MCF 10A (cell line): ENCODE measurements around the gene TMEM80. TPM values are rescaled to one million over a fixed set of nuclear protein-coding genes. Genes with fewer than 3 reads are reported as not detected.

Source experiments
- BruUV-seq: library from RNA; stranded (reverse); fragments of 400-500 nt; replicated peaks from 2 replicates; lab custom pipeline; 2021; lab: Mats Ljungman, UMichigan
- CTCF ChIA-PET: fragments of 300-600 bp; sonication (Branson Sonifier 250); formaldehyde crosslinking; extraction: SDS; loops from one replicate; lab custom pipeline; 2021; ENCODE audit warnings: antibody characterized with exemption, inconsistent platforms; lab: Yijun Ruan, JAX
- POLR2A ChIA-PET: fragments of 300-600, 350-650 bp; sonication (Branson Sonifier 250); formaldehyde crosslinking; extraction: SDS; loops from one replicate; lab custom pipeline; 2020; ENCODE audit warnings: antibody characterized with exemption, inconsistent platforms; lab: Yijun Ruan, JAX
- DNase-seq: peaks from one replicate; pipeline ENCODE4 v3.0.0-alpha.2; 2018; ENCODE audit not compliant: unreplicated experiment
- H3K27ac Mint-ChIP-seq: one replicate; pipeline ENCODE4 v1.8.0; 2022; ENCODE audit warnings: mild to moderate bottlenecking, low read depth, mixed read lengths; ENCODE audit not compliant: unreplicated experiment
- H3K27me3 Mint-ChIP-seq: one replicate; pipeline ENCODE4 v1.8.0; 2022; ENCODE audit warnings: mixed read lengths; ENCODE audit not compliant: insufficient read depth, unreplicated experiment
- H3K36me3 Mint-ChIP-seq: one replicate; pipeline ENCODE4 v1.8.0; 2022; ENCODE audit warnings: mild to moderate bottlenecking, moderate library complexity, mixed read lengths; ENCODE audit not compliant: insufficient read depth, unreplicated experiment
- H3K4me1 Mint-ChIP-seq: one replicate; pipeline ENCODE4 v1.8.0; 2022; ENCODE audit warnings: mixed read lengths; ENCODE audit not compliant: insufficient read depth, unreplicated experiment
- H3K4me3 Mint-ChIP-seq: one replicate; pipeline ENCODE4 v1.8.0; 2022; ENCODE audit warnings: mild to moderate bottlenecking, moderate library complexity, mixed read lengths; ENCODE audit not compliant: unreplicated experiment
- H3K9me3 Mint-ChIP-seq: one replicate; pipeline ENCODE4 v1.8.0; 2022; ENCODE audit warnings: mixed read lengths; ENCODE audit not compliant: unreplicated experiment
- CTCF ChIP-seq: fragments of 200-600 bp; IDR thresholded peaks from one replicate; pipeline ENCODE4 v1.8.0; 2022; ENCODE audit warnings: antibody characterized with exemption, mild to moderate bottlenecking; ENCODE audit not compliant: unreplicated experiment
- intact Hi-C: fragments of 100-400 bp; cut with micrococcal nuclease; formaldehyde crosslinking; loops from 2 replicates; pipeline ENCODE4 v1.14.1; 2022
- total RNA-seq: library from RNA; stranded (reverse); gene quantifications from 2 replicates; pipeline ENCODE4 v1.2.3, GENCODE V29; 2022

The TMEM80 gene
- total RNA-seq, 1 experiment from 2014 or later = 12.8 TPM

GRCh38 chr11:690738-691633 lies 4.6 kb upstream of the TMEM80 start:
- H3K4me1 Mint-ChIP-seq = peaks cover 17% of the 10 kb centered on the region
- H3K9me3 Mint-ChIP-seq = no peaks in the 10 kb centered on the region
- no peaks in the 10 kb centered on the region for H3K27me3 Mint-ChIP-seq
- TF ChIP-seq CTCF = no peak
- BruUV-seq = no TSS peak
- intact Hi-C loops = no loop called here
- peaks cover 49% of the 10 kb centered on the region for H3K36me3 Mint-ChIP-seq
- peak overlapping the region; percentile 12 for H3K27ac Mint-ChIP-seq
- CTCF ChIA-PET = no interaction called here
- no peak overlapping the region for H3K4me3 Mint-ChIP-seq
- DNase-seq = no peak
- POLR2A ChIA-PET = interaction anchor here (0.6 kb wide), 1 partner anchor 75 kb away, joined by 4 read pairs; no protein-coding TSS in a partner anchor

DNA sequence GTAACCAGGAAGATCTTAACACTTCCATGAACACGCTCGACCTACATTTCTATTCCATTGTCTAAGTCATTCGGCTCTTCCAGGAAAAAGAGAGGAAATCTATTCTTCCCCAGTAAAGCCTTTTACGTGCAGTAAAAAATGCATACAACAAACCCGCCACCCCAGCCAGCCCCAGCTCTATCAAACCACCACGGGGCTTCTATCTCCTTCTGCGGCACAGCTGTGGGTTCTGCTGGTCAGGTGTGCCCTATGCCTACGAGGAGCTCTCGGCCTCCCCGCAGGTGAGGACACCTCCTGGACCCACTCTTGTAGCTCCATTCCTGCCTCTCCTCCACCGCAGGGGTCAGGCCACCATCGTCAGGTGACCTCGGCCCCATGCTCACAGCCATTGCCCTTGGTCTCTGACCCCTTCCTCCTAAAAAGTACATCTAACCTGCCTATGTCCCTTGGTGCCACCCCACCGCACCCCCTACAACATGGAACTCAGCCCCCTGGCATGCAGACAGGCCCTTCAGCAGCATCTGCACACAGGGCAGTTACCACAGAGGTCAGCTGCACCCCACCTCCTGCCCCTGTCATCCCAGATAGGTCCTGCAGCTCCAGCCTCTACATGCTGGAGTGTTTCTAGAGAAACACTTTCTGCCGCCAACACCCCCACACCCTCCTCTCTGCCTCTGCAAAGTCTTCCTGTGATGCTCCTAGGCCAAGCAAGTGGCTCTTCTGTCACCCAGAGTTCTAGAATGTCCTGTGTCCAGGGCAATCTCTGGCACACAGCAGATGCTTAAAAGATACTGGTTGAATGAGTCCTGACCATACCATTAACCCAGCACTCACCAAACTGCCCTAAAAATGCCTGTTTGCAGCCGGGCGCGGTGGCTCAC lies 3.7 kb upstream of the TMEM80 start:
- no TSS peak for BruUV-seq
- Mint-ChIP-seq H3K27me3 (no peaks in the 10 kb centered on the region), H3K4me3 (no peak overlapping the region), H3K36me3 (peaks cover 49% of the 10 kb centered on the region), H3K27ac (no peak overlapping the region), H3K4me1 (peaks cover 17% of the 10 kb centered on the region), H3K9me3 (no peaks in the 10 kb centered on the region)
- TF ChIP-seq CTCF = no peak
- no peak for DNase-seq
- intact Hi-C loops = no loop called here
- ChIA-PET CTCF (no interaction called here), POLR2A (no interaction called here)

DNA sequence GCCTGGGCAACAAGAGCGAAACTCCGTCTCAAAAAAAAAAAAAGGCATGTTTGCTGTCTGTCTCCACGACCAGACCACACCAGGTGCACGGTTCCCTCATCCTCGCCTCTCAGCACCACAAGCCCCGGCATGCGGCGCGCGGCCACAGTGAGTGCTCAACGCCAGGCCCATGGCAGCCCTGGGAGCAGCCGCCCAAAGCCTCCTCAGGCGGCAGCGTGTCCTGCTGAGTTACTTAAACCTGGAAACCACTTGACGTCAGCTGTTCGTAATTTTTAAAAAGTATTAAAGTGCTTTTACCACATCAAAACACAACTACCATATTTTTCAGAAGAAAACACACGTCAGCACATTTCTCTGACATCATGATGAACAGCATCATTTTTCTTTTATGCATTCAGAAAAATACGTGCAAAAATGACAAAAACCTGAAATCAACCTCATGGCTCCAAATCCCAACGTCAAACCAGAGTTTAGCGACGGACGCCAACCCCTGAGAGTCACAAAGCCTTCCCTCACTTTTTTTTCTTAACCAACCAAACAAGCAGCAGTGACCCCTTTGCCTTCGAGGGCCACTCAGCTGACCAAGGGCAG lies 2.7 kb upstream of the TMEM80 start:
- no peak for TF ChIP-seq CTCF
- BruUV-seq = TSS peak; percentile 26
- H3K4me1 Mint-ChIP-seq = peaks cover 27% of the 10 kb centered on the region
- CTCF ChIA-PET = no interaction called here
- no peaks in the 10 kb centered on the region for H3K9me3 Mint-ChIP-seq
- POLR2A ChIA-PET = interaction anchor here (0.7 to 5.8 kb wide), 7 partner anchors 10 to 117 kb away, joined by 3 to 96 read pairs (median 3); partner anchors contain the start of gene TALDO1
- no peak for DNase-seq
- peaks cover 45% of the 10 kb centered on the region for H3K36me3 Mint-ChIP-seq
- peak overlapping the region; percentile 81 for H3K4me3 Mint-ChIP-seq
- H3K27ac Mint-ChIP-seq = no peak overlapping the region
- intact Hi-C loops = no loop called here
- H3K27me3 Mint-ChIP-seq = no peaks in the 10 kb centered on the region
